Stomach (tissue), 9 donors: ENCODE measurements around the gene FSTL4. TPM values are rescaled to one million over a fixed set of nuclear protein-coding genes. Genes with fewer than 3 reads are reported as not detected.

Experiments used
- DNase-seq, 2 donors: peaks; one replicate each; pipeline versions ENCODE4 v3.0.0 to v3.0.0-alpha.2; 2013 to 2019
- H3K27ac ChIP-seq, 5 donors: fragments of 200-600 bp in 4 of 5; sonication (generic) in 4 of 5; one replicate each; pipeline ENCODE4 v1.5.1; 2013 to 2019; ENCODE audit warnings: mild to moderate bottlenecking in 1 of 5, moderate library complexity in 1 of 5
- H3K27me3 ChIP-seq, 3 donors: fragments of 200-600 bp; sonication (generic); one replicate each; pipeline ENCODE4 v1.5.1; 2017 to 2019; ENCODE audit warnings: mixed run types in 1 of 3
- H3K36me3 ChIP-seq, 4 donors: fragments of 200-600 bp; sonication (generic); 1 replicate in 3 of 4; 2 replicates in 1 of 4; pipeline ENCODE4 v1.5.1; 2016 to 2019
- H3K4me1 ChIP-seq, 4 donors: fragments of 200-600 bp; sonication (generic); one replicate each; pipeline ENCODE4 v1.5.1; 2016 to 2019
- H3K4me3 ChIP-seq, 4 donors: fragments of 200-600 bp; sonication (generic) in 3 of 4; one replicate each; pipeline ENCODE4 v1.5.1; 2016 to 2019; ENCODE audit warnings: mild to moderate bottlenecking in 1 of 4
- H3K9me3 ChIP-seq, 4 donors: fragments of 200-600 bp; sonication (generic); one replicate each; pipeline ENCODE4 v1.5.1; 2016 to 2019
- EP300 ChIP-seq: sonication (generic); formaldehyde crosslinking; IDR thresholded peaks from one replicate; pipeline ENCODE4 v1.6.1; 2017; ENCODE audit warnings: antibody characterized with exemption
- POLR2A ChIP-seq, 4 donors: fragments of 450-650 bp; IDR thresholded peaks; one replicate each; pipeline ENCODE4 v1.6.1; 2016; ENCODE audit warnings: antibody characterized with exemption in 4 of 4, control low read depth in 2 of 4, mild to moderate bottlenecking in 1 of 4, moderate library complexity in 1 of 4
- POLR2AphosphoS5 ChIP-seq, 3 donors: sonication (generic); formaldehyde crosslinking; IDR thresholded peaks; one replicate each; pipeline ENCODE4 v1.6.1; 2016; ENCODE audit warnings: antibody characterized with exemption in 3 of 3
- WGBS, 5 donors: extraction: QIAGEN DNeasy Blood & Tissue Kit in 3 of 5; methylation state at CpG; one replicate each; pipeline versions ENCODE4 v1.1.5 to v1.1.7; 2013 to 2018; 5-methylcytosine and 5-hydroxymethylcytosine counted together
- intact Hi-C: fragments of 100-400 bp; cut with DNase I; formaldehyde crosslinking; loops from one replicate; pipeline ENCODE4 v1.15.1; 2023; ENCODE audit warnings: low total_unique reads
- polyA plus RNA-seq, 3 donors: library from polyadenylated mRNA; stranded (reverse); fragments of 200-250 nt; gene quantifications; one replicate each; pipeline ENCODE4 v1.2.3, GENCODE V29; 2013
- total RNA-seq, 5 donors: library from RNA; depleted of rRNA; stranded (reverse); fragments of >200 nt; gene quantifications; one replicate each; pipeline versions ENCODE4 v1.1.0 to v1.2.3, GENCODE V29; 2014 to 2016
- TF ChIP-seq, protein P1 (sequence below), 7 experiments: fragments of 450-650 bp in 4 of 7; fragments of 200-600 bp in 3 of 7; sonication (generic) in 3 of 7; IDR thresholded peaks; one replicate each; pipeline ENCODE4 v1.5.1; 2016 to 2019; ENCODE audit warnings: antibody characterized with exemption in 7 of 7, control low read depth in 2 of 7, mild to moderate bottlenecking in 1 of 7
- donor health status: healthy with polysubstance abuse.
- donor health status: Bipolar disorder and iron deficiency.
- donor health status: healthy.

FSTL4 gene
- total and polyA plus RNA-seq, 8 donors: 0.37 to 0.55 TPM; not detected in 6

DNA sequence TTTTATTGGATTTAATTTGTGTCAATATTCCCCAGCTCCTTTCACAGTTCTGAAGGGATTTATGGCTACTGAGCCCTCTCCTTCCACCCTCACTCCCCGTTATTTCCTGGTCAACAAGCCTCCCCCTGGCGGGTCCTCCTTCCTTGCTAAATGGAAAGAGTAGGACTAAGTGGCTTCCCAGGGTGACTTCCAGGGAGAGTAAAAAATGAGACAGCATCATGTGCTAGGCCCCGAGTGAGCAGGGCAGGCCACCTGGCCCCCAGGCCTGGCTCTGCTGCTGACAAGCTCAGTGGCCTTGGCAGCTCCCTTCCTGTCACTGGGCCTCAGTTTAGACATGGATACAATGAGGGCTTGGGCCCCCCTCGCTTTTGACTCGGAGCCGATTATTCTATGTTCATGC is 359.3 kb downstream of the FSTL4 start:
- no peaks in the 10 kb centered on the region for H3K36me3 ChIP-seq
- intact Hi-C loops: no loop called here
- WGBS, 5 donors: 90 to 97% (median 95%) methylated on average over 6 of the region's 6 CpGs
- no peak overlapping the region for H3K4me3 ChIP-seq
- H3K27ac ChIP-seq: no peak overlapping the region
- H3K9me3 ChIP-seq: no peaks in the 10 kb centered on the region
- peaks cover 0 to 11% (median 0%) of the 10 kb centered on the region in 4 donors for H3K4me1 ChIP-seq
- H3K27me3 ChIP-seq: no peaks in the 10 kb centered on the region
- DNase-seq: no peak
- TF ChIP-seq POLR2AphosphoS5 (IDR thresholded peaks at IDR 0.05) (no peak), POLR2A (IDR thresholded peaks at IDR 0.05) (no peak), EP300 (no peak)
- TF ChIP-seq, protein P1, sequence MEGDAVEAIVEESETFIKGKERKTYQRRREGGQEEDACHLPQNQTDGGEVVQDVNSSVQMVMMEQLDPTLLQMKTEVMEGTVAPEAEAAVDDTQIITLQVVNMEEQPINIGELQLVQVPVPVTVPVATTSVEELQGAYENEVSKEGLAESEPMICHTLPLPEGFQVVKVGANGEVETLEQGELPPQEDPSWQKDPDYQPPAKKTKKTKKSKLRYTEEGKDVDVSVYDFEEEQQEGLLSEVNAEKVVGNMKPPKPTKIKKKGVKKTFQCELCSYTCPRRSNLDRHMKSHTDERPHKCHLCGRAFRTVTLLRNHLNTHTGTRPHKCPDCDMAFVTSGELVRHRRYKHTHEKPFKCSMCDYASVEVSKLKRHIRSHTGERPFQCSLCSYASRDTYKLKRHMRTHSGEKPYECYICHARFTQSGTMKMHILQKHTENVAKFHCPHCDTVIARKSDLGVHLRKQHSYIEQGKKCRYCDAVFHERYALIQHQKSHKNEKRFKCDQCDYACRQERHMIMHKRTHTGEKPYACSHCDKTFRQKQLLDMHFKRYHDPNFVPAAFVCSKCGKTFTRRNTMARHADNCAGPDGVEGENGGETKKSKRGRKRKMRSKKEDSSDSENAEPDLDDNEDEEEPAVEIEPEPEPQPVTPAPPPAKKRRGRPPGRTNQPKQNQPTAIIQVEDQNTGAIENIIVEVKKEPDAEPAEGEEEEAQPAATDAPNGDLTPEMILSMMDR (IDR thresholded peaks at IDR 0.05): no peak

DNA sequence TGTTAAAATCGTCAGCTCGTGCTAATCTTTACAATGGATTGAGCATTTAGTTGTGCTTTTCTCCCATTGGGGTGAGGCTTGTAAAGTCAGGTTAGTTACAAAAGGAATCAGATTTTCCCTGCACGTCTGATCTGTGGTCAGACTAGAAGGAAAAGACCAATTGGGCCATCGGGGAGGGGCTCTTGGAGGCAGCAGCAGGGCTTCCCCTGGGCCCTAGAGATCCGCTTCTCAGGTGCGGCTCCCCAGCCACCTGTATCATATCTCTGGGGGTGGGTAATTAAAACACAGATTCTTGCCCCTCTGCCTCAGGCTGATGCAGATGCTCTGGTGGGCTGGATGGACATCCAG is 360.2 kb downstream of the FSTL4 start:
- WGBS, 5 donors: 50 to 67% (median 57%) methylated on average over 6 of the region's 6 CpGs
- intact Hi-C loops: no loop called here
- TF ChIP-seq EP300 (no peak), POLR2AphosphoS5 (IDR thresholded peaks at IDR 0.05) (no peak), POLR2A (IDR thresholded peaks at IDR 0.05) (no peak)
- TF ChIP-seq, protein P1 (IDR thresholded peaks at IDR 0.05): no peak
- Histone ChIP-seq H3K27me3 (no peaks in the 10 kb centered on the region), H3K4me3 (no peak overlapping the region), H3K9me3 (no peaks in the 10 kb centered on the region), H3K27ac (no peak overlapping the region), H3K36me3 (no peaks in the 10 kb centered on the region), H3K4me1 (peaks cover 0 to 11% (median 0%) of the 10 kb centered on the region in 4 donors)
- no peak for DNase-seq

DNA sequence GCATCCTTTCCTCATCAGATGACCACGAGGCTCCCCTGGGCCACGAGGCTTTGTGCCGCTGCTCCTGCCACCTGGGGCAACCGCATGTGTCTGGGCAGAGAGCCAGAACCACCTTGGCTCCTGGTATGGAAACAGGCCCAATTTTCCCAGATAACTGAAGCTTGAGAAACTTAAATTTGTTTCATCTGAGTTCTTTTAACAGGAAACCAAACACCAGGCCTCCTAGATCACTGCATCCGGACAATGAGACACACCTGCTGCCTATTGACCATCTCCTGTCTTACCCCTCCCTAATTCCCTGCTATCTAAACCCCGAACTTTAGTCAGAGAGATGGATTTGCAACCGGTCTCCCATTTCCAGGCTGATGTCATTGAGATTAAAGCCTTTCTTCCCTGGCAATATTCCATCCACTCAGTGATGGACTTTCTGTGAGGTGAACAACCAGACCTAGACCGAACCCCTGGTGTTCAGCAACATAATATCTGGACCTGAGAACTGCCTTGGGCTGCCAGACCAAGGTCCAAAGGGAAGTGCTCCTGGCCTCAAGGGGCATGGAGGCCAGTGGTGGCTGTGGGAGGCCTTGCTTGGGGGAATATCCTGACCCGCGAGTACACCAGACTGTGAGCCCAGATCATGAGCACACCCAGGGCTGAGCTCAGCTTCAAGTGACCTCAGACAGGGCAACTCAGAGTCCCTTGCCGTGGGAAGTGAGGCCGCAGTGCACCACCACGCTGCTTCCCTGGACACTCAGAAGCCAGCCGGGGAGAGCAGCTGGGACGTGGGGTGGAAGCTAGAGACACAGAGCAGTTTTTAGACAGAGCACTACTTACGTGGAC is 360.8 kb downstream of the FSTL4 start:
- TF ChIP-seq EP300: no peak
- TF ChIP-seq POLR2AphosphoS5 (IDR thresholded peaks at IDR 0.05): peak in 1 of 3 donors; percentile 20
- TF ChIP-seq POLR2A (IDR thresholded peaks at IDR 0.05): no peak
- Histone ChIP-seq H3K36me3 (no peaks in the 10 kb centered on the region), H3K4me3 (no peak overlapping the region), H3K9me3 (no peaks in the 10 kb centered on the region), H3K4me1 (peaks cover 0 to 11% (median 0%) of the 10 kb centered on the region in 4 donors), H3K27ac (no peak overlapping the region), H3K27me3 (no peaks in the 10 kb centered on the region)
- peak in 1 of 2 donors; percentile 81 for DNase-seq
- intact Hi-C loops: no loop called here
- 56 to 67% (median 61%) methylated on average over 15 to 16 of the region's 16 CpGs for WGBS, 5 donors

DNA sequence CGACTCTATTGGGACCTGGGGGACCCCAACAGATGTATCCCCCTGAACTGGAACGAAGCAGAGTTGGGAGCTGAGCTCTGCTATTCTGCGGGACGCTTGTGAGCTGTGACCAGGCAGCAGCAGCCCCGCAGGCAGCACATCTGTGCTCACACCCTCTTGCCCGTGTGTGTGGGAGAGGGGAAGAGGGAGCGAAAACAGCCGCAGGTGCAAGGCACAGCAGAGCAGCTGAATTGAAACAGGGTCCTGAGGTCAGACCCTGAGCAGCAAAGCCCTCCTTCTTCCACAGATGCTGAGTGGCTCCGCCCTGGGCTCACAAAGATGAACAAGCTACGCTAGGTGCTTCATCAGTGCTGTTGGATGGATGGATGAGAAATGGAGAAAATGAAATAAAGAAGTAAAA is 361.8 kb downstream of the FSTL4 start:
- Histone ChIP-seq H3K9me3 (no peaks in the 10 kb centered on the region), H3K27ac (no peak overlapping the region), H3K4me3 (no peak overlapping the region), H3K4me1 (peaks cover 0 to 11% (median 0%) of the 10 kb centered on the region in 4 donors), H3K36me3 (no peaks in the 10 kb centered on the region), H3K27me3 (no peaks in the 10 kb centered on the region)
- intact Hi-C loops: no loop called here
- DNase-seq: no peak
- 85 to 94% (median 89%) methylated on average over 10 of the region's 10 CpGs for WGBS, 5 donors
- TF ChIP-seq POLR2AphosphoS5 (IDR thresholded peaks at IDR 0.05) (no peak), POLR2A (IDR thresholded peaks at IDR 0.05) (no peak), EP300 (no peak)
- TF ChIP-seq, protein P1 (IDR thresholded peaks at IDR 0.05): no peak

DNA sequence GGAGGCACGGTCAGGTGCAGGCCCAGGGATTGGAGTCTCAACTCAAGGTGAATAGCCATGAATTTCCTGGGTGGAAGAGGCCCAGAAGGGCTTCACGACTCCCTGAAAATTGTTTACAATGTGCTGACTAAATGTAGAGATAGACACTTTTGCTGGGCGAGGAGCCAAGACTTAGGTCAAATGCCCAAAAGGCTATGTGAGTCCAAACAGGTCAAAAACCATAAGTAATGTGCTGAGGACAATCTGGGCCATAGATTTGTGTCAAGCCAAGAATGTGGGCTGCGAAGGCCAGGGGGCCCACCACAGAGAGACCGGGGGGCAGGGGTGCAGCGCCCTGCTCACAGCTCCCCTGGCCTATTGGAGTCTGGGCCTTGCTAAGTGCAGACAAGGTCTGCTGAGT is 362.7 kb downstream of the FSTL4 start:
- DNase-seq: peak; percentile 54 to 68
- Histone ChIP-seq H3K4me3 (no peak overlapping the region), H3K4me1 (peaks cover 0 to 11% (median 0%) of the 10 kb centered on the region in 4 donors), H3K9me3 (no peaks in the 10 kb centered on the region), H3K27ac (no peak overlapping the region), H3K36me3 (no peaks in the 10 kb centered on the region), H3K27me3 (no peaks in the 10 kb centered on the region)
- intact Hi-C loops: no loop called here
- TF ChIP-seq POLR2AphosphoS5 (IDR thresholded peaks at IDR 0.05) (peak in 1 of 3 donors; percentile 27), POLR2A (IDR thresholded peaks at IDR 0.05) (no peak)
- WGBS, 5 donors: 58 to 74% (median 64%) methylated on average over 5 to 6 of the region's 6 CpGs
